HepG2 (cell line): Measurements from ENCODE around the gene CSTB. TPM values are rescaled to one million over a fixed set of nuclear protein-coding genes. Genes with fewer than 3 reads are reported as not detected.
A peak's percentile ranks its signal among the peaks of the same experiment; 100 is the strongest.

Source experiments
- ARNTL ChIP-seq: sonication (generic); formaldehyde crosslinking; IDR thresholded peaks from 2 replicates; pipeline ENCODE4 v1.4.0; 2020; ENCODE audit warnings: mild to moderate bottlenecking, missing genetic modification reagents
- BCL6 ChIP-seq: IDR thresholded peaks from 2 replicates; pipeline ENCODE4 v1.6.1; 2016; ENCODE audit warnings: missing genetic modification reagents, missing compliant biosample characterization
- BRF2 ChIP-seq: sonication (generic); formaldehyde crosslinking; IDR thresholded peaks from 2 replicates; pipeline ENCODE4 v1.8.1; 2022; ENCODE audit warnings: mild to moderate bottlenecking, missing genetic modification reagents
- CENPBD1 ChIP-seq: sonication (generic); formaldehyde crosslinking; IDR thresholded peaks from 2 replicates; pipeline ENCODE4 v1.8.0; 2022; ENCODE audit warnings: missing genetic modification reagents, low read depth, mild to moderate bottlenecking, borderline replicate concordance
- CTCF ChIP-seq: sonication (generic); formaldehyde crosslinking; IDR thresholded peaks from 2 replicates; pipeline ENCODE4 v1.5.0; 2020; ENCODE audit warnings: mild to moderate bottlenecking, missing genetic modification reagents, moderate library complexity
- E2F2 ChIP-seq: sonication (generic); formaldehyde crosslinking; IDR thresholded peaks from 2 replicates; pipeline ENCODE4 v1.4.0; 2020; ENCODE audit warnings: missing genetic modification reagents, borderline replicate concordance
- FOXK1 ChIP-seq: sonication (generic); formaldehyde crosslinking; IDR thresholded peaks from 2 replicates; pipeline ENCODE4 v1.4.0; 2020; ENCODE audit warnings: low read depth, missing genetic modification reagents, borderline replicate concordance
- GABPB1 ChIP-seq: IDR thresholded peaks from 2 replicates; pipeline ENCODE4 v1.6.1; 2016; ENCODE audit warnings: mild to moderate bottlenecking, missing genetic modification reagents, moderate library complexity, missing compliant biosample characterization
- KDM2A ChIP-seq: sonication (generic); formaldehyde crosslinking; IDR thresholded peaks from 2 replicates; pipeline ENCODE4 v1.4.0; 2020; ENCODE audit warnings: low read depth, missing genetic modification reagents, borderline replicate concordance
- MTA3 ChIP-seq: sonication (generic); formaldehyde crosslinking; IDR thresholded peaks from 2 replicates; pipeline ENCODE4 v1.4.0; 2020; ENCODE audit warnings: missing genetic modification reagents
- NFYB ChIP-seq: sonication (generic); formaldehyde crosslinking; IDR thresholded peaks from 2 replicates; pipeline ENCODE4 v1.4.0; 2020; ENCODE audit warnings: missing genetic modification reagents
- NR2F6 ChIP-seq, 2 experiments: IDR thresholded peaks; 2 replicates each; pipeline ENCODE4 v1.6.1; 2016; ENCODE audit warnings: antibody characterized with exemption in 1 of 2, mild to moderate bottlenecking in 1 of 2
- RBM22 ChIP-seq: fragments of 200-400 bp; formaldehyde crosslinking; optimal IDR thresholded peaks from 2 replicates; pipeline ENCODE3; 2017; ENCODE audit warnings: mild to moderate bottlenecking, low read length, moderate library complexity
- RCOR2 ChIP-seq: IDR thresholded peaks from 2 replicates; pipeline ENCODE4 v1.6.1; 2016; ENCODE audit warnings: missing biosample characterization, missing genetic modification reagents
- SALL1 ChIP-seq: sonication (generic); formaldehyde crosslinking; IDR thresholded peaks from 2 replicates; pipeline ENCODE4 v1.8.0; 2022; ENCODE audit warnings: mild to moderate bottlenecking, missing genetic modification reagents
- TBL1XR1 ChIP-seq: fragments of 150-350 bp; IDR thresholded peaks from 2 replicates; pipeline ENCODE4 v1.6.1; 2014; ENCODE audit warnings: borderline replicate concordance, low read length; ENCODE audit not compliant: partially characterized antibody
- ZNF234 ChIP-seq: sonication (generic); formaldehyde crosslinking; conservative IDR thresholded peaks from 2 replicates; pipeline ENCODE4 v1.5.1; 2020; ENCODE audit warnings: mild to moderate bottlenecking, missing genetic modification reagents
- ZNF280B ChIP-seq: sonication (generic); formaldehyde crosslinking; IDR thresholded peaks from 2 replicates; pipeline ENCODE4 v1.5.0; 2020; ENCODE audit warnings: missing genetic modification reagents, mild to moderate bottlenecking, borderline replicate concordance
- ZSCAN12 ChIP-seq: sonication (generic); formaldehyde crosslinking; IDR thresholded peaks from 2 replicates; pipeline ENCODE4 v1.9.0; 2021; ENCODE audit warnings: mild to moderate bottlenecking, missing genetic modification reagents
- polyA plus RNA-seq, 8 experiments: library from polyadenylated mRNA; depleted of rRNA in 3 of 8; stranded (reverse) in 7 of 8; unstranded in 1 of 8; fragments of >200 nt; fragmentation: Illumina TruSeq in 4 of 8; extraction: Trizol in 4 of 8; gene quantifications; 2 replicates each; pipeline versions ENCODE4 v1.2.1 to v1.2.3, GENCODE V29; 2011 to 2016; ENCODE audit warnings: low read depth in 4 of 8, missing spikeins in 1 of 8, mixed read lengths in 1 of 8; ENCODE audit not compliant: insufficient read depth in 1 of 8
- total RNA-seq, 5 experiments: library from RNA; depleted of rRNA; stranded (reverse); fragments of >200 nt; fragmentation: Illumina TruSeq; extraction: Trizol; gene quantifications; 2 replicates each; pipeline ENCODE4 v1.2.3, GENCODE V29; 2016; ENCODE audit warnings: low read depth in 1 of 5

CSTB gene
- total and polyA plus RNA-seq, 2 of the 13 experiments (the other 11 are each of a cell fraction or from before 2014, with no cell fraction given): 11.7 to 94.1 TPM

DNA sequence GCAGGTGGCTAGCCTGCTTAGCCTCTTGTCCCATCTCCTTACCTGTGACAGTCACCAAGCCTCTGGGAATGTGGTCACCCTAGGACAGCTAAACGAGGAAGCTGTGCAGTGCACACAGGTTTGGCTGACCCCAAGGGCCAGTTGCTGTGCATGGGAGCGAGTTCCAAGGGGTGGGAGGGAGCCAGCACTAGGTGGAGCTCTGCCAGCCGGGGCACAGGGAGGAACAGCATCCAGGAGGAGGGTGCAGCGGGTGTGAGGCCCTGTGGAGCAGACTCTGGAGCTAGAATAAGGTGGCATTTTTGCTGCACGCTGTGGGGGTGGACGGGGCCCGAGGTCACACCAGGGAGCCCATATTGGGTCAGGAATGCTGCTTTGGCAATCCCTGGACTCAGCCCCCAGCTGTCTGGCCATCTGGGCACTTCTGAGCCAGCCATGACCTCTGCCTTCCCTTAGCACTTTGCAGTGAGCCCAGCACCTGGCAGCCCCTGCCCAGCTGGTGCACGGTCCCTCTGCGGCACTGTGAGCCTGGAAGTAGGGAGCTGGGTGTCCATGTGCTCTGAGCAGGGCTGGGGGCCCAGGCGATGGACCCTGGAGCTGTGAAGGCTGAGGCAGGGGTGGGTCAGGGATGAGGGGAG is 48.5 kb downstream of the CSTB start (continued):
- peak; percentile 23; the same call in 1 of the 2 replicates for TF ChIP-seq BCL6
- TF ChIP-seq FOXK1: no peak
- TF ChIP-seq RBM22: no peak
- TF ChIP-seq ZSCAN12 (CRISPR knock-in tag): no peak
- TF ChIP-seq CENPBD1 (CRISPR knock-in tag): no peak
- TF ChIP-seq MTA3 (CRISPR knock-in tag): no peak
- TF ChIP-seq KDM2A (CRISPR knock-in tag): no peak
- no peak for TF ChIP-seq BRF2
- TF ChIP-seq NR2F6 (IDR thresholded peaks at IDR 0.05): peak; percentile 29; the same call in 1 of the 2 replicates
- 0 out of 2 replicates have a peak, but pooled peaks have one; percentile 40 for TF ChIP-seq NR2F6 (CRISPR knock-in tag; IDR thresholded peaks at IDR 0.05)
- TF ChIP-seq GABPB1: peak; percentile 24; the same call in 1 of the 2 replicates
- TF ChIP-seq SALL1 (CRISPR knock-in tag): no peak; the same call in 1 of the 2 replicates
- peak; percentile 6 for TF ChIP-seq TBL1XR1
- TF ChIP-seq RCOR2: peak; percentile 54; the same call in 1 of the 2 replicates
- TF ChIP-seq ARNTL: no peak
- no peak for TF ChIP-seq E2F2
- TF ChIP-seq CTCF (CRISPR knock-in tag): peak; percentile 73
- no peak for TF ChIP-seq NFYB (CRISPR knock-in tag)
- no peak for TF ChIP-seq ZNF234 (CRISPR knock-in tag)
- peak; percentile 41; the same call in 1 of the 2 replicates for TF ChIP-seq ZNF280B
